ENCODE results near the gene CAMK4. TPM values are rescaled to one million over a fixed set of nuclear protein-coding genes. Genes with fewer than 3 reads are reported as not detected.

CAMK4 gene
- total RNA-seq, 1 experiment from 2014 or later, result not detected

DNA sequence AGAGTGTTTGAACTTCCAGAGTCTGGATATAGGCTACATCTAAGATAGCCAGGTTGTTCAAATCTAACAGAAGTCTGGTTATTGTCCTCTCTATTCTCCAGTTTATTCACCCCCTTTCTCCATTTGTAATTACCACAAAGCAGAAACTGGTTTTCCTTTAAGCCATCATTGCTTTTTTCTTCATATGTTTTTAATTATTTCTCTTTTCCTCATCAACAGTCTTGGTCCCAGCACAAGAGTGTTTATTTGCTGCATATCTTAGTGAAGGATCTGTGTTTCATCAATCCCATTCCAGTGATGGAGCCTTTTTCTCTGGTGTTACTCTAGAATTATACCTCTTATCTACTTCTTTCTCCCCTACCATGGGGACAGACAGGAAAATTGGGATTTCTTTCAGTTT lies 142.2 kb downstream of the CAMK4 start:
- no peaks in the 10 kb centered on the region for H3K9me3 ChIP-seq (ENCODE audit: insufficient read depth, low read depth)
- no peak overlapping the region for H2AFZ ChIP-seq
- H4K20me1 ChIP-seq (ENCODE audit: insufficient read depth), result no peaks in the 10 kb centered on the region
- intact Hi-C loops (cut with micrococcal nuclease; ENCODE audit: unreplicated experiment), result no loop called here
- ChIA-PET CTCF (no interaction called here), POLR2A (ENCODE audit: unreplicated experiment) (no interaction called here)
- H3K79me2 ChIP-seq (ENCODE audit: low read depth), result no peaks in the 10 kb centered on the region
- no peaks in the 10 kb centered on the region for H3F3A ChIP-seq (ENCODE audit: insufficient read depth, low read depth)
- no peak overlapping the region for H3K27ac ChIP-seq
- H3K4me1 ChIP-seq (replicated peaks; ENCODE audit: insufficient read depth), result no peaks in the 10 kb centered on the region
- H3K36me3 ChIP-seq (ENCODE audit: low read depth), result no peaks in the 10 kb centered on the region
- H3K27me3 ChIP-seq (ENCODE audit: insufficient read depth, low read depth), result no peaks in the 10 kb centered on the region
- BruUV-seq (replicated peaks), result no TSS peak
- H3K4me2 ChIP-seq, result no peak overlapping the region
- DNase-seq, result no peak
- TF ChIP-seq, protein P1, sequence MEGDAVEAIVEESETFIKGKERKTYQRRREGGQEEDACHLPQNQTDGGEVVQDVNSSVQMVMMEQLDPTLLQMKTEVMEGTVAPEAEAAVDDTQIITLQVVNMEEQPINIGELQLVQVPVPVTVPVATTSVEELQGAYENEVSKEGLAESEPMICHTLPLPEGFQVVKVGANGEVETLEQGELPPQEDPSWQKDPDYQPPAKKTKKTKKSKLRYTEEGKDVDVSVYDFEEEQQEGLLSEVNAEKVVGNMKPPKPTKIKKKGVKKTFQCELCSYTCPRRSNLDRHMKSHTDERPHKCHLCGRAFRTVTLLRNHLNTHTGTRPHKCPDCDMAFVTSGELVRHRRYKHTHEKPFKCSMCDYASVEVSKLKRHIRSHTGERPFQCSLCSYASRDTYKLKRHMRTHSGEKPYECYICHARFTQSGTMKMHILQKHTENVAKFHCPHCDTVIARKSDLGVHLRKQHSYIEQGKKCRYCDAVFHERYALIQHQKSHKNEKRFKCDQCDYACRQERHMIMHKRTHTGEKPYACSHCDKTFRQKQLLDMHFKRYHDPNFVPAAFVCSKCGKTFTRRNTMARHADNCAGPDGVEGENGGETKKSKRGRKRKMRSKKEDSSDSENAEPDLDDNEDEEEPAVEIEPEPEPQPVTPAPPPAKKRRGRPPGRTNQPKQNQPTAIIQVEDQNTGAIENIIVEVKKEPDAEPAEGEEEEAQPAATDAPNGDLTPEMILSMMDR (conservative IDR thresholded peaks at IDR 0.05), result no peak
- TF ChIP-seq EZH2 (IDR thresholded peaks at IDR 0.05; ENCODE audit: low read depth), result no peak
- no peaks in the 10 kb centered on the region for H3K9me2 ChIP-seq (ENCODE audit: insufficient read depth)
- H3K4me3 ChIP-seq, result no peak overlapping the region

DNA sequence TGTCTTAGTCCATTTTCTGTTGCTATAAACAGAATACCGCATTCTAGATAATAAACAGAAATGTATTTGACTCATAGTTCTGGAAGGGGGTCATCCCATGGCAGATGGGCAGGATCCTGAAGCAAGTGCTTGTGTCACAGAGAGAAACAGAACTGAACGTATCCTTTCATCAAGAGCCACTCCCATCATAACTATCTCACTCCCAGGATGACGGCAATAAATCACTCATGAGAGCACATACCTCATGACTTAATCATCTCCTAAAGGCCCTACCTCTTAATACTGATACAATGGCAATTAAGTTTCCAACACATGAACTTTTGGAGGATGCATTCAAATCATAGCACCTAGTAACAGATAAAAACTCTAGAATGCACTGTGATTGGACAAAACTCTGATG lies 142.9 kb downstream of the CAMK4 start:
- peak in 1 of 2 experiments; percentile 53 for DNase-seq
- TF ChIP-seq, protein P1 (conservative IDR thresholded peaks at IDR 0.05), result no peak
- no peak for TF ChIP-seq EZH2 (IDR thresholded peaks at IDR 0.05; ENCODE audit: low read depth)
- BruUV-seq (replicated peaks), result no TSS peak
- Histone ChIP-seq H3K4me1 (replicated peaks; ENCODE audit: insufficient read depth) (no peaks in the 10 kb centered on the region), H3K27ac (no peak overlapping the region), H3K36me3 (ENCODE audit: low read depth) (no peaks in the 10 kb centered on the region), H3K9me2 (ENCODE audit: insufficient read depth) (no peaks in the 10 kb centered on the region), H3K4me3 (no peak overlapping the region), H3K4me2 (no peak overlapping the region), H3F3A (ENCODE audit: insufficient read depth, low read depth) (no peaks in the 10 kb centered on the region), H4K20me1 (ENCODE audit: insufficient read depth) (no peaks in the 10 kb centered on the region), H3K27me3 (ENCODE audit: insufficient read depth, low read depth) (no peaks in the 10 kb centered on the region), H2AFZ (no peak overlapping the region), H3K79me2 (ENCODE audit: low read depth) (no peaks in the 10 kb centered on the region), H3K9me3 (ENCODE audit: insufficient read depth, low read depth) (no peaks in the 10 kb centered on the region)
- ChIA-PET CTCF (no interaction called here), POLR2A (ENCODE audit: unreplicated experiment) (no interaction called here)
- intact Hi-C loops (cut with micrococcal nuclease; ENCODE audit: unreplicated experiment), result no loop called here

DNA sequence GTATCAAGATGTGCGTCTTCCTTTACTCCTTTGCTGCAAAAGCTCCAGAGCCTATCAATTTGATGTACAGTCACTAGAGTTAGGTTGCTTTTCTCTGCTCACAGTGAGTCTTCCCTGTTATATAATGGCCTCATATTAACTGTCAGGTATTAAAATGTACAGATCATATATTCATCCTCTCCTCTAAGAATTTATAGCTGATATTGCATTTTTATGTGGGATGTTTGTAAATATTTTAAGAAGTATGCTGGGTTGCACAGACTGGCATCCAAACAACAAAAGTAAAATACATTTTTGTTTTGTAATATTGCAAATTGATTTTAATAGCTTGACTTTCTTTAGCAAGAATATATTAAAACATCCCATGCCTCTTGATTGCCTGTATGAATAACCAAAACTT lies 148.6 kb downstream of the CAMK4 start:
- no peaks in the 10 kb centered on the region for H3K4me1 ChIP-seq (replicated peaks; ENCODE audit: insufficient read depth)
- H3K27ac ChIP-seq, result no peak overlapping the region
- DNase-seq, result no peak
- H3K9me3 ChIP-seq (ENCODE audit: insufficient read depth, low read depth), result no peaks in the 10 kb centered on the region
- H3K27me3 ChIP-seq (ENCODE audit: insufficient read depth, low read depth), result no peaks in the 10 kb centered on the region
- H4K20me1 ChIP-seq (ENCODE audit: insufficient read depth), result no peaks in the 10 kb centered on the region
- intact Hi-C loops (cut with micrococcal nuclease; ENCODE audit: unreplicated experiment), result no loop called here
- POLR2A ChIA-PET (ENCODE audit: unreplicated experiment), result no interaction called here
- CTCF ChIA-PET, result no interaction called here
- no peak overlapping the region for H3K4me3 ChIP-seq
- no peaks in the 10 kb centered on the region for H3F3A ChIP-seq (ENCODE audit: insufficient read depth, low read depth)
- no peaks in the 10 kb centered on the region for H3K36me3 ChIP-seq (ENCODE audit: low read depth)
- no peak for TF ChIP-seq EZH2 (IDR thresholded peaks at IDR 0.05; ENCODE audit: low read depth)
- TF ChIP-seq, protein P1 (conservative IDR thresholded peaks at IDR 0.05), result no peak
- H3K9me2 ChIP-seq (ENCODE audit: insufficient read depth), result no peaks in the 10 kb centered on the region
- BruUV-seq (replicated peaks), result no TSS peak
- no peak overlapping the region for H3K4me2 ChIP-seq
- H2AFZ ChIP-seq, result no peak overlapping the region
- no peaks in the 10 kb centered on the region for H3K79me2 ChIP-seq (ENCODE audit: low read depth)

Data from PC-9 (cell line).